Left renal pelvis (tissue), 4 donors: ENCODE measurements around the gene MLXIPL. TPM values are rescaled to one million over a fixed set of nuclear protein-coding genes. Genes with fewer than 3 reads are reported as not detected.
A peak's percentile ranks its signal among the peaks of the same experiment; 100 is the strongest.
"Not testable (repeated sequence)": the region's sequence is repeated elsewhere in the genome, so short reads cannot be mapped to it uniquely, and the experiment has no call there.

Source experiments
- DNase-seq, 4 donors: peaks; one replicate each; pipeline ENCODE4 v3.0.0-alpha.2; 2013; ENCODE audit warnings: low read depth in 4 of 4, low spot score in 3 of 4
- polyA plus RNA-seq, 4 donors: library from polyadenylated mRNA; unstranded; fragments of 120-200 nt; gene quantifications; one replicate each; pipeline ENCODE4 v1.2.1, GENCODE V29; 2013; ENCODE audit not compliant: insufficient read length in 4 of 4

MLXIPL gene
- polyA plus RNA-seq, 4 donors, result 1.5 to 9.5 (median 3.4) TPM

- no peak for DNase-seq
These were observed 8.4 kb downstream of the MLXIPL start for GRCh38 chr7:73615886-73616285.

GRCh38 chr7:73614937-73615336 lies 9.4 kb downstream of the MLXIPL start:
- not testable (repeated sequence) for DNase-seq

GRCh38 chr7:73613954-73614735 lies 10.2 kb downstream of the MLXIPL start:
- no peak for DNase-seq

- no peak for DNase-seq
These were observed 11.6 kb downstream of the MLXIPL start for GRCh38 chr7:73612598-73613269.

GRCh38 chr7:73611017-73611555 lies 13.2 kb downstream of the MLXIPL start:
- no peak for DNase-seq

- no peak for DNase-seq
These were observed 14.2 kb downstream of the MLXIPL start for GRCh38 chr7:73610105-73610504.

- not testable (repeated sequence) for DNase-seq
These were observed 16.7 kb downstream of the MLXIPL start for GRCh38 chr7:73607692-73607983.

- peak in 1 of 4 donors; percentile 41 for DNase-seq
These were observed 17.3 kb downstream of the MLXIPL start for GRCh38 chr7:73606801-73607691.

GRCh38 chr7:73605601-73606220 lies 18.6 kb downstream of the MLXIPL start:
- no peak for DNase-seq

- no peak for DNase-seq
These were observed 21.3 kb downstream of the MLXIPL start for GRCh38 chr7:73602721-73603651.

- no peak for DNase-seq
These were observed 24.4 kb downstream of the MLXIPL start for GRCh38 chr7:73599916-73600315.

- DNase-seq, result no peak
These were observed 25.0 kb downstream of the MLXIPL start for GRCh38 chr7:73599151-73599882.

- DNase-seq, result no peak
These were observed 26.1 kb downstream of the MLXIPL start for GRCh38 chr7:73597978-73598782.

GRCh38 chr7:73596191-73597065 lies 27.9 kb downstream of the MLXIPL start:
- DNase-seq, result no peak

GRCh38 chr7:73595358-73595757 lies 29.0 kb downstream of the MLXIPL start:
- DNase-seq, result no peak

- DNase-seq, result no peak
These were observed 30.9 kb downstream of the MLXIPL start for GRCh38 chr7:73593207-73594045.
